Measurements from ENCODE around the gene XKR7. TPM values are rescaled to one million over a fixed set of nuclear protein-coding genes. Genes with fewer than 3 reads are reported as not detected.

XKR7 gene
- total and polyA plus RNA-seq, 4 donors, result 0.02 to 0.12 (median 0.05) TPM

DNA sequence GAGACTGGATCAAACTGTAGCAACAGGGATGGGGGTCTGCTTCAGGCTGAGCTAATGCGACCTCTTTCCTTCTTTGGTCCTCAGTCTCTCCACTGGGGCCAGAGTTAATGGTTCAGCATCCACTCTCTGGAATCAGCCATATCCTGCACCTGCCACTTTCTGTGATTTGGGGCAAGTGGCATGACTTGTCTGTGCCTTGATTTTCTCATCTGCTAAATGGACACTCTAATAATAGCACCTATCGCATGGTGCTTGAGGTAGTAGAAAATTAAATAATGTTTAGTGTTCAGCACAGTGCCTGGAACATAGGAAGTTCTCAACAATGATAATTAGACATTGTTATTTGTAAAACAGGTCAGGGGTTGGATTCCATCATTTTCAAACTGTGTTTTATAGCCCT lies 6.3 kb downstream of the XKR7 start:
- WGBS, 2 donors, result 92 to 94% methylated on average over 2 of the region's 2 CpGs
- Histone ChIP-seq H3K27ac (ENCODE audit: low read depth in 1 of 2, low read length in 1 of 2) (no peak overlapping the region), H3K27me3 (ENCODE audit: control insufficient read depth in 3 of 3, insufficient read depth in 3 of 3, low read length in 2 of 3) (peaks cover 0 to 10% (median 0%) of the 10 kb centered on the region in 3 donors), H3K4me3 (no peak overlapping the region), H3K9ac (ENCODE audit: insufficient read depth in 1 of 2, low read length in 2 of 2) (no peak overlapping the region), H3K9me3 (ENCODE audit: control insufficient read depth in 4 of 4, insufficient read depth in 3 of 4, low read length in 3 of 4) (no peaks in the 10 kb centered on the region), H3K36me3 (ENCODE audit: control insufficient read depth in 4 of 4, insufficient read depth in 4 of 4, low read length in 4 of 4) (no peaks in the 10 kb centered on the region), H3K4me1 (ENCODE audit: control insufficient read depth in 5 of 5, insufficient read depth in 5 of 5, low read length in 5 of 5) (no peaks in the 10 kb centered on the region)
- no peak for ATAC-seq (ENCODE audit: insufficient read depth, low FRiP score)
- no peak for DNase-seq
- TF ChIP-seq, protein P1, sequence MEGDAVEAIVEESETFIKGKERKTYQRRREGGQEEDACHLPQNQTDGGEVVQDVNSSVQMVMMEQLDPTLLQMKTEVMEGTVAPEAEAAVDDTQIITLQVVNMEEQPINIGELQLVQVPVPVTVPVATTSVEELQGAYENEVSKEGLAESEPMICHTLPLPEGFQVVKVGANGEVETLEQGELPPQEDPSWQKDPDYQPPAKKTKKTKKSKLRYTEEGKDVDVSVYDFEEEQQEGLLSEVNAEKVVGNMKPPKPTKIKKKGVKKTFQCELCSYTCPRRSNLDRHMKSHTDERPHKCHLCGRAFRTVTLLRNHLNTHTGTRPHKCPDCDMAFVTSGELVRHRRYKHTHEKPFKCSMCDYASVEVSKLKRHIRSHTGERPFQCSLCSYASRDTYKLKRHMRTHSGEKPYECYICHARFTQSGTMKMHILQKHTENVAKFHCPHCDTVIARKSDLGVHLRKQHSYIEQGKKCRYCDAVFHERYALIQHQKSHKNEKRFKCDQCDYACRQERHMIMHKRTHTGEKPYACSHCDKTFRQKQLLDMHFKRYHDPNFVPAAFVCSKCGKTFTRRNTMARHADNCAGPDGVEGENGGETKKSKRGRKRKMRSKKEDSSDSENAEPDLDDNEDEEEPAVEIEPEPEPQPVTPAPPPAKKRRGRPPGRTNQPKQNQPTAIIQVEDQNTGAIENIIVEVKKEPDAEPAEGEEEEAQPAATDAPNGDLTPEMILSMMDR (IDR thresholded peaks at IDR 0.05; ENCODE audit: control extremely low read depth, extremely low read depth), result no peak

DNA sequence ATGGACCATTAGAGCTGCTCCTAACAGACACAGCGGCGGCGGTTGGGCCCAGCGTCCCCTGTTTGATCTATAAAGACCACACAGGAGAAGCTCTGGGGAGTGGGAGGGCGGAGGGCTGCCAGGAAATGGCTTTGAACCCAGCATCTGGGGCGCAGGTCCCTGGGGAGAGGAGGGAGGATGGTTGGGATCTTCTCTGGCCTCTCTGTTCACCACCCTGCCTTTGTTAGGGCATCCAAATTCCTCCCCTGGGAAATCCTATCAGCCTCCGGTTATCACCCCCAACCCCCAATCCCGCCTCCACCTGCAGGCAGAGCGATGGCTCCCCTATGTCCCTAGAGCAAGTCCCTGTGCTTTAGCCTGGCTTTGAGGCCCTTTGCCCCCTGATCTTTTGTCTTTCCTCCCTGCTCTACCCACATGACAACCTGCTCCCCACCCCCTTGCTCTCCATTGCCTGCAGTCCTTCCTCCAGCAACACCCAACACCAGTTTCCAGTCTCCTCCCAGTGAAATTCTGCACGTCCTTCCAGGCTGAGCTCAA lies 7.1 kb downstream of the XKR7 start:
- 40 to 63% methylated on average over 10 of the region's 10 CpGs for WGBS, 2 donors

DNA sequence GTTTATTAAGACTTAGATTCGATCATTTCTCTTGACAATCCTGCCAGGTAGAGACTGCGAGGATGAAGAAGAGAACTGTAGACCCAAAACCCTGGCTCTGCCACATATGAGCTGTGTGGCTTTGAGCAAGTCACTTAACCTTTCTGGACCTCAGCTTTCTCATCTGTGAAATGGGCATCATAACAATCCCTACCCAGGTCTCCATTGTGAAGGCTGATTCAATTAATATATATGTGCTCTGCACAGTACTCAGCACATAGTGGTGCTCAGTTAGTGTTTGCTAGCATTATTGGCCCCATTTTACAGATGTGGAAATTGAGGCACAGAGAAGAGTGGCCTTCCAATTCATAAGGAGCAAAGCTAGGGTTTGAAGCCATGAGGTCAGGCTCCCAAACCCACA lies 7.9 kb downstream of the XKR7 start:
- 91 to 99% methylated on average over 2 of the region's 2 CpGs for WGBS, 2 donors
- DNase-seq, result no peak
- TF ChIP-seq, protein P1 (IDR thresholded peaks at IDR 0.05; ENCODE audit: control extremely low read depth, extremely low read depth), result no peak

More for the DNA sequence above, 7.1 kb downstream of the XKR7 start:
- H3K9me3 ChIP-seq (ENCODE audit: control insufficient read depth in 4 of 4, insufficient read depth in 3 of 4, low read length in 3 of 4), result no peaks in the 10 kb centered on the region
- H3K36me3 ChIP-seq (ENCODE audit: control insufficient read depth in 4 of 4, insufficient read depth in 4 of 4, low read length in 4 of 4), result no peaks in the 10 kb centered on the region
- DNase-seq (no peak), ATAC-seq (ENCODE audit: insufficient read depth, low FRiP score) (no peak)
- TF ChIP-seq, protein P1 (IDR thresholded peaks at IDR 0.05; ENCODE audit: control extremely low read depth, extremely low read depth), result no peak
- no peaks in the 10 kb centered on the region for H3K4me1 ChIP-seq (ENCODE audit: control insufficient read depth in 5 of 5, insufficient read depth in 5 of 5, low read length in 5 of 5)
- no peak overlapping the region for H3K9ac ChIP-seq (ENCODE audit: insufficient read depth in 1 of 2, low read length in 2 of 2)
- H3K27ac ChIP-seq (ENCODE audit: low read depth in 1 of 2, low read length in 1 of 2), result no peak overlapping the region
- no peak overlapping the region for H3K4me3 ChIP-seq
- peaks cover 0 to 10% (median 0%) of the 10 kb centered on the region in 3 donors for H3K27me3 ChIP-seq (ENCODE audit: control insufficient read depth in 3 of 3, insufficient read depth in 3 of 3, low read length in 2 of 3)

DNA sequence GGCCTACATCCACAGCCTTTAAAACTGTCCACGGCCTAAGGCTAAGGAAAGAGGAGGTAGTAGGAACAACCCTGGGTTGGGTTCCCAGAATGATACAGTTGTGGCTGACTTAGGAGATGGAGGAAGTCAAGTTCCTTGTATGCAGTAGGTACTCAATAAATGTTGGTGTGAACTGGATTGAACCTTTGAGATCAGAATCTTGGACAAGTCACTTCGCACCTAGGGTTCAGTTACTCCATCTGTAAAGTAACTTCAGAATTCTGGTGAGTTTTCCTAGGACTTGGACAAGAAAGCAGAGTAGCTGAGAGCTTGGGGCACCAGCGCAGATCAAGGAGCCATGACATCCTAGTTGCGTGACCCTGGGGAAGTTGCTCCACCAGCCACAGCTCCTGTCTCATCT lies 9.1 kb downstream of the XKR7 start:
- H3K27me3 ChIP-seq (ENCODE audit: control insufficient read depth in 3 of 3, insufficient read depth in 3 of 3, low read length in 2 of 3), result peaks cover 0 to 7% (median 0%) of the 10 kb centered on the region in 3 donors
- ATAC-seq (ENCODE audit: insufficient read depth, low FRiP score) (no peak), DNase-seq (no peak)
- H3K27ac ChIP-seq (ENCODE audit: low read depth in 1 of 2, low read length in 1 of 2), result no peak overlapping the region
- H3K4me1 ChIP-seq (ENCODE audit: control insufficient read depth in 5 of 5, insufficient read depth in 5 of 5, low read length in 5 of 5), result no peaks in the 10 kb centered on the region
- H3K9ac ChIP-seq (ENCODE audit: insufficient read depth in 1 of 2, low read length in 2 of 2), result no peak overlapping the region
- TF ChIP-seq, protein P1 (IDR thresholded peaks at IDR 0.05; ENCODE audit: control extremely low read depth, extremely low read depth), result no peak
- H3K4me3 ChIP-seq, result no peak overlapping the region
- 91 to 93% methylated on average over 4 of the region's 4 CpGs for WGBS, 2 donors
- no peaks in the 10 kb centered on the region for H3K36me3 ChIP-seq (ENCODE audit: control insufficient read depth in 4 of 4, insufficient read depth in 4 of 4, low read length in 4 of 4)
- no peaks in the 10 kb centered on the region for H3K9me3 ChIP-seq (ENCODE audit: control insufficient read depth in 4 of 4, insufficient read depth in 3 of 4, low read length in 3 of 4)

More for the DNA sequence above, 7.9 kb downstream of the XKR7 start:
- Histone ChIP-seq H3K9me3 (ENCODE audit: control insufficient read depth in 4 of 4, insufficient read depth in 3 of 4, low read length in 3 of 4) (no peaks in the 10 kb centered on the region), H3K27me3 (ENCODE audit: control insufficient read depth in 3 of 3, insufficient read depth in 3 of 3, low read length in 2 of 3) (peaks cover 0 to 10% (median 0%) of the 10 kb centered on the region in 3 donors), H3K27ac (ENCODE audit: low read depth in 1 of 2, low read length in 1 of 2) (no peak overlapping the region), H3K4me3 (no peak overlapping the region), H3K9ac (ENCODE audit: insufficient read depth in 1 of 2, low read length in 2 of 2) (no peak overlapping the region), H3K36me3 (ENCODE audit: control insufficient read depth in 4 of 4, insufficient read depth in 4 of 4, low read length in 4 of 4) (no peaks in the 10 kb centered on the region), H3K4me1 (ENCODE audit: control insufficient read depth in 5 of 5, insufficient read depth in 5 of 5, low read length in 5 of 5) (no peaks in the 10 kb centered on the region)
- no peak for ATAC-seq (ENCODE audit: insufficient read depth, low FRiP score)

Measured in lung (tissue), 12 donors.